AG04449 (cell line): ENCODE measurements around the gene HDAC4.

ENCODE experiments used
- CTCF ChIA-PET: fragments of 350-600 bp; formaldehyde crosslinking; extraction: SDS; loops from one replicate; lab custom pipeline; 2021; ENCODE audit warnings: antibody characterized with exemption; lab: Yijun Ruan, JAX
- POLR2A ChIA-PET: fragments of 400-600, 350-600 bp; formaldehyde crosslinking; extraction: SDS; loops from one replicate; lab custom pipeline; 2020; ENCODE audit warnings: antibody characterized with exemption, inconsistent platforms; lab: Yijun Ruan, JAX
- DNase-seq: peaks from one replicate; pipeline ENCODE4 v3.0.0-alpha.2; 2010; ENCODE audit warnings: low read depth, low spot score
- H3K4me3 ChIP-seq: 2 replicates; pipeline ENCODE4 v1.5.1; 2011; ENCODE audit warnings: low read depth, mild to moderate bottlenecking, control low read depth, low read length
- TF ChIP-seq, protein P1 (sequence below): IDR thresholded peaks from one replicate; pipeline ENCODE4 v1.5.1; 2011; ENCODE audit warnings: mild to moderate bottlenecking, moderate library complexity, low read length, control low read depth, inconsistent platforms; ENCODE audit not compliant: insufficient read depth; ENCODE audit errors: missing control alignments

HDAC4 gene

DNA sequence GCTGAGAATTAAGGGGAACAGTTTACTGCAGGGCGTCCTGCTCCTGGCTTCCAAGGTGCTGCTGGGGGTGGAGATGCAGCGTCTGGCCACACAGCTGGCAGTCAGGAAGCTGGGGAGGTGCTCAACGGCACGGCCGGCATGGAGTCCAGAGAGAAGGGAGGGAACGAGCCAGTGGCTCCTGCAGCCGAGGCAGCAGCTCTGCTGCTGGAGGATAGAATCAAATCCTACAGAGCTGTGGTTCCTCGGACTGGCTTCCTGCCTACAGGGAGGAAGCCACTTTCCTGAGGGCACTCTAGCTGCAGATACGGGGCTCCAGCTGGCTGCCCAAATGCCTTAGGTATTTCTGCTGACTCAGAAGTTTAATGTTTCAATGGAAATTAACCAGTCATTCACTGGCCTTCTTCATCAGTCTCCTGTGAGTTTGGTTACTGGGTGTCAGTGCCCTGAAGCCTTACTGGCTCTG is 286.7 kb downstream of the HDAC4 start:
- CTCF ChIA-PET: no interaction called here
- H3K4me3 ChIP-seq: no peak overlapping the region
- DNase-seq: no peak
- TF ChIP-seq, protein P1, sequence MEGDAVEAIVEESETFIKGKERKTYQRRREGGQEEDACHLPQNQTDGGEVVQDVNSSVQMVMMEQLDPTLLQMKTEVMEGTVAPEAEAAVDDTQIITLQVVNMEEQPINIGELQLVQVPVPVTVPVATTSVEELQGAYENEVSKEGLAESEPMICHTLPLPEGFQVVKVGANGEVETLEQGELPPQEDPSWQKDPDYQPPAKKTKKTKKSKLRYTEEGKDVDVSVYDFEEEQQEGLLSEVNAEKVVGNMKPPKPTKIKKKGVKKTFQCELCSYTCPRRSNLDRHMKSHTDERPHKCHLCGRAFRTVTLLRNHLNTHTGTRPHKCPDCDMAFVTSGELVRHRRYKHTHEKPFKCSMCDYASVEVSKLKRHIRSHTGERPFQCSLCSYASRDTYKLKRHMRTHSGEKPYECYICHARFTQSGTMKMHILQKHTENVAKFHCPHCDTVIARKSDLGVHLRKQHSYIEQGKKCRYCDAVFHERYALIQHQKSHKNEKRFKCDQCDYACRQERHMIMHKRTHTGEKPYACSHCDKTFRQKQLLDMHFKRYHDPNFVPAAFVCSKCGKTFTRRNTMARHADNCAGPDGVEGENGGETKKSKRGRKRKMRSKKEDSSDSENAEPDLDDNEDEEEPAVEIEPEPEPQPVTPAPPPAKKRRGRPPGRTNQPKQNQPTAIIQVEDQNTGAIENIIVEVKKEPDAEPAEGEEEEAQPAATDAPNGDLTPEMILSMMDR: no peak
- POLR2A ChIA-PET: no interaction called here

DNA sequence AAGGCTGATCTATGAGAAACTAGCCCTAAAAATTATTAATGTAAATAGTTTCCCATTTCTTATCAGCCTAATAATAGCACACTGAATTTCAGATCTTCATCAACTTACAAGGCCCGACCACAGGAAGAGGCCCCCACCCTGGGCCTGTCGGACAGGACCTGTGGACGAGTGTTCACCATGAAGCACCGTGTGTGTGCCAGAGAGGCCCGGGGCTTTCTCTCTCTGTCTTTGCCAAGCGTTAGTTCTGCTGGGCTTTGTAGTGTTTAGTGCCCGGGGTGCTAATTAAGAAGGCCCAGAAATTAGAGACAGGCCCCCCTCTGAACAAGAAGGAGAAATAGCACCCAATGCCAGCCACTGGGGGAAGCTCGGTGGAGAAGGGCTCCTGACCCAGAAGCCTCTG is 287.2 kb downstream of the HDAC4 start:
- POLR2A ChIA-PET: no interaction called here
- TF ChIP-seq, protein P1: no peak
- no peak for DNase-seq
- CTCF ChIA-PET: interaction anchor here (1.3 kb wide), 1 partner anchor 30 kb away, joined by 5 read pairs; no protein-coding TSS in a partner anchor
- H3K4me3 ChIP-seq: no peak overlapping the region

DNA sequence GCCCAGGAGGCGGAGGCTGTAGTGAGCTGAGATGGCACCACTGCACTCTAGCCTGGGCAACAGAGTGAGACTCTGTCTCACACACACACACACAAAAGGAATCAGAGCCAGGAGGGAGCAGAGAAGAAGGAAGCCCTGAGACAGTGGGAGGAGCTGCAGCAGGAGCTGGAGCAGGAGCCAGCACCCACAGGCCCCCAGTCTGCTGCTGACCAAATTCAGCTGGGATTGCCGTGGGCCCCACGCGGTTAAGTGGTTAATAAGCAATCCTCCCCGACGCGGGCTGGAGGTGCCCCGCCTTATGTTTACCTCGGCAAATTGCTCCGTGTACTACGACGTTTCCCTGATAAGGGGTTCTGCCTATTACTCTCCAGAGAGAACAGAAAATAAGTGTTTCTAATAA is 287.6 kb downstream of the HDAC4 start:
- no peak overlapping the region for H3K4me3 ChIP-seq
- TF ChIP-seq, protein P1: no peak
- ChIA-PET CTCF (interaction anchor here (1.3 kb wide), 1 partner anchor 31 kb away, joined by 5 read pairs; no protein-coding TSS in a partner anchor), POLR2A (no interaction called here)
- DNase-seq: no peak

DNA sequence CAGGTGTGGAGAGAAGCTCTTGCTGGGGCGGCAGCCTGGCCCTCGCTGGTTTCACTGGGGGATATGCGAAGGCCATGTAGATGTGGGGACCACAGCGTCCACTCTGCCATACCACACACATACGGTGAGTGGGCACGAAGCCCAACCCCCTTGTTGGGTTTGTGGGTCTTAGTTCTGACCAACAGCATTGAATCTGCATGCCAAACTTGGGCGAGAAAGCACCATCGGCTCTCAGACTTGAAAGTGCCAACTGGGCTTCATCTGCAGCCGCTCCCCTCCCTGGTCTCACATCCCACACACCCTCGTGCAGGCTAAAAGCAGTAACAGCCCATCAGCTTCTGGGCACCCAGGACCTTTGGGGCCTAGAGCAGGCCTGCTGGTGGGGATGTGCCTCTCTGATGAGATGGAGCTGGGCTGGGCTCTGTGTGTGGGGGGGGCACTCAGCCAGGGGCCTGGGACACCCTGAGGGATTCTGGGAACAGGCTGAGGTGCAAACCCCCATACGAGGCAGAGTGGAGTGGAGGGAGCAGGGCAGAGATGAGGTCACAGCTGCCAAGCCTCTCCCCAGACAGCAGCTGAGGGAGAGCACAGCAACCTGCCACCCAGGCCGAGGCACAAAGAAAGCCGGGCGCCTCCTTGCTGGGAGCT is 288.6 kb downstream of the HDAC4 start:
- POLR2A ChIA-PET: no interaction called here
- H3K4me3 ChIP-seq: no peak overlapping the region
- CTCF ChIA-PET: interaction anchor here (1.3 kb wide), 1 partner anchor 32 kb away, joined by 5 read pairs; no protein-coding TSS in a partner anchor
- TF ChIP-seq, protein P1: no peak
- DNase-seq: no peak

DNA sequence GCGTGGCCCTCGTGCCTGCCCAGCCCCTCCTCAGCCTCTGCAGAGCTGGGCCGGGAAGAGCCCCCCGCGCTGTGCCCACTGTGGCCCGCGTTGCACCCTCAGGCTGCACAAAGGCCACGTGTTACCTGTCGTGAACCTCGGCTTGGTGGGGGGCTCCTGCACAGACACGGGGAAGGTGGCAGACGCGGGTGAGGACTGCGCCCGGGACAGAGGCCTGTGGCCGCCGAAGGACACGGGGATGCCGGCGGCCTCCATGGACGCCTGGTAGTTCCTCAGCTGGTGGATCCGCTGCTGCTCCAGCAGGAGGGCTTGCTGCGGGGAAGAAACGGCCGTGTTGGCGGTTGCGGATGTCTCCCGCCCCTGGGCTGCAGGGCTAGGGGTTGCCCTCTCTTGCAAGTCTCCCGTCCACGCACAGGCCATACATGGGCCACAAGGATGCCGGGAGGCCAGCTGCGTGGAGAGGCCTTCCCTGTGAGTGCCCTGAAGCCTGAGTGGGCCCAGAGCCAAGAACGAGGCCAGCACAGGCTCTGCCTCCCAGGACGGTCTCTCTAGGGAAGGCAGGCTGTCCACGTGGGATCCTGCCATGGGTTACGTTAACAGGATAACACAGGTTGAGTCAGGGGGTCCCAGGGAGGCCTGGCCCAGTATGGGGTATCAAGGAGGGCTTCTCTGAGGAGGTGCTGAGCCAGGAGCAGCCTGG is 289.3 kb downstream of the HDAC4 start:
- TF ChIP-seq, protein P1: no peak
- H3K4me3 ChIP-seq: no peak overlapping the region
- no peak for DNase-seq
- POLR2A ChIA-PET: no interaction called here
- CTCF ChIA-PET: no interaction called here

DNA sequence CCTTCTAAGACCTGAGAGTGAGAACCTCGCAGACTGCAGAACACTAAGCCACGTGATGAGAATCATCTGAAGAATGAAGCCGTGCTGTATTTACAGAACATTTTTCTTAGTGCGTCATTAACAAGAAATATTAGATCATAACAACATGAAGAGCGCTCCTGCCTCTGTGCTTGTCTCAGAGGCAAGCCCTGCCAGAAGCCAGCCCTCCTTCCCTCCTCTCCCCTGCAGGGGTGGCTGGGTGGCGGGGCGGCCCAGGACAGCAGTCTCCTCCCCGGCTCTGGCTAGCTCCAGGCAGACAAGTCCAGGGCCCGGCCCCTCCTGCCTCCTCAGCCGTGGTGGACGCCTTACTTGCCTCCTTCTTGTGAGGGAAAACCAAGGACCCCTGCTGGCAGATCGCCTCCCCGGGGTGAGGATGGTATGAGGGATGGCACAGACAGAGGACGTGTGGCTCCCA is 290.2 kb downstream of the HDAC4 start:
- CTCF ChIA-PET: no interaction called here
- DNase-seq: no peak
- no peak overlapping the region for H3K4me3 ChIP-seq
- TF ChIP-seq, protein P1: no peak
- POLR2A ChIA-PET: no interaction called here
